Fibroblast of the aortic adventitia (primary cell): ENCODE data around the gene ICE1. TPM values are rescaled to one million over a fixed set of nuclear protein-coding genes. Genes with fewer than 3 reads are reported as not detected.

Experiments
- DNase-seq: peaks from one replicate; pipeline ENCODE4 v3.0.0-alpha.2; 2010; ENCODE audit warnings: low read depth
- H3K4me3 ChIP-seq: 2 replicates; pipeline ENCODE4 v1.5.1; 2011; ENCODE audit warnings: low read depth, mild to moderate bottlenecking, control low read depth, low read length, moderate library complexity
- CTCF ChIP-seq: IDR thresholded peaks from 2 replicates; pipeline ENCODE4 v1.5.1; 2011; ENCODE audit warnings: mild to moderate bottlenecking, low read length, control low read depth, inconsistent platforms; ENCODE audit not compliant: insufficient read depth
- total RNA-seq: library from RNA; depleted of rRNA; stranded (reverse); fragments of >200 nt; gene quantifications from 2 replicates; pipeline ENCODE4 v1.2.3, GENCODE V29; 2012; ENCODE audit warnings: low replicate concordance

Gene ICE1
- total RNA-seq, result 28.9 and 34.6 TPM in 2 replicates

- TF ChIP-seq CTCF, result no peak
- peak within 1 kb of the TSS; percentile 92 for H3K4me3 ChIP-seq
- peak; percentile 99 for DNase-seq
Measured at GRCh38 chr5:5421961-5422818, at the start of gene ICE1. TSS of gene ICE1 (plus strand) at chr5:5422677. CDS start at chr5:5422916, 239 bp downstream.

- TF ChIP-seq CTCF, result no peak
- no peak overlapping the region for H3K4me3 ChIP-seq
- no peak for DNase-seq
Measured at GRCh38 chr5:5372930-5373329, 49.5 kb upstream of the ICE1 start.

- DNase-seq, result peak; percentile 82
- no peak for TF ChIP-seq CTCF
- H3K4me3 ChIP-seq, result no peak overlapping the region
Measured at GRCh38 chr5:5373351-5373989, 49.0 kb upstream of the ICE1 start.

GRCh38 chr5:5374009-5374715 is 48.3 kb upstream of the ICE1 start:
- TF ChIP-seq CTCF, result no peak
- DNase-seq, result peak; percentile 51
- no peak overlapping the region for H3K4me3 ChIP-seq

- H3K4me3 ChIP-seq, result no peak overlapping the region
Measured at GRCh38 chr5:5377780-5378179, 44.7 kb upstream of the ICE1 start.

More at GRCh38 chr5:5377780-5378179, 44.7 kb upstream of the ICE1 start:
- TF ChIP-seq CTCF, result no peak
- no peak for DNase-seq
